OCI-M2 (cell line): Measurements from ENCODE around the gene MUC22.
A peak's percentile ranks its signal among the peaks of the same experiment; 100 is the strongest.
"Not testable (repeated sequence)": the region's sequence is repeated elsewhere in the genome, so short reads cannot be mapped to it uniquely, and the experiment has no call there.

Experiments used
- DNase-seq: peaks from one replicate; lab custom pipeline; 2025; ENCODE audit not compliant: unreplicated experiment; lab: John Stamatoyannopoulos, UW

MUC22 gene

GRCh38 chr6:31037169-31037568 is 26.9 kb downstream of the MUC22 start:
- DNase-seq, result no peak

GRCh38 chr6:31037682-31038081 is 27.4 kb downstream of the MUC22 start:
- DNase-seq, result no peak

DNA sequence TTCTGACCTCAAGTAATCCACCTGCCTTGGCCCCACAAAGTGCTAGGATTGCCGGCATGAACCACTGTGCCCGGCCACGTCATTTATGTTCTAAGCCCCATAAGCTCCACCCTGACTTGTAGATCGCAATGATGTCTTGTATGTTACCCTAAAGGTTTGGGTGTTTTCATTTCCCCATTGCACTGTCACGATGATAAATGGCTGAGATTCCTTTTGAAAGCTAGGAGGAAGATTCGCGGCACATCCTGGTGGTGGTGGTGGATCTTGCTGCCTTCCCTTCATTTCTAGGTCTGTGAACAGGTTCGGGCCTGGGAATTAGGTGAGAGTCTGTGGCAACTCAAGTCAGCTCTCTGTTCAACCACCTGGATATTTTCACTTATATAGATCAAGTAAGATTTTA is 28.3 kb downstream of the MUC22 start:
- no peak for DNase-seq

DNA sequence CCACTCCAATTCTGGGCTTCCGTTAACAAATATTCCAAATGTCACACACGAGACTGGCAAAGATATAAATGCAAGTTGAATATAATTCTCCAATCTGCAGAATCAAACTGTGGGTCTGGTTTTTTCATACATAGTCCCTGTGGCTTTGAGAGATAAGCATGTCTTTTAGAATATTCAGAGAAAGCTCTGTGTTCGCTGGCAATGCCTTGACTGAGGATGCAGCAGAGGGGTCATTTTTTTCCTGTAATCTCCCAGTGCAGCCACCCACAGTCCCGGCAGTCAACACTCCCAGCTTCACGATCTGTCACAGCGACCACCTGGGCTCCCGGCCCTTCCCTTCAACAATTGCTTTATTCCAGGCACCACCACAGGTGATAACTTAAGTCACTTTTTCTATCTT is 30.5 kb downstream of the MUC22 start:
- DNase-seq, result peak; percentile 8

GRCh38 chr6:31041372-31041974 is 31.2 kb downstream of the MUC22 start:
- DNase-seq, result no peak

- peak; percentile 40 for DNase-seq
Measured at GRCh38 chr6:31042806-31043205, 32.5 kb downstream of the MUC22 start.

DNA sequence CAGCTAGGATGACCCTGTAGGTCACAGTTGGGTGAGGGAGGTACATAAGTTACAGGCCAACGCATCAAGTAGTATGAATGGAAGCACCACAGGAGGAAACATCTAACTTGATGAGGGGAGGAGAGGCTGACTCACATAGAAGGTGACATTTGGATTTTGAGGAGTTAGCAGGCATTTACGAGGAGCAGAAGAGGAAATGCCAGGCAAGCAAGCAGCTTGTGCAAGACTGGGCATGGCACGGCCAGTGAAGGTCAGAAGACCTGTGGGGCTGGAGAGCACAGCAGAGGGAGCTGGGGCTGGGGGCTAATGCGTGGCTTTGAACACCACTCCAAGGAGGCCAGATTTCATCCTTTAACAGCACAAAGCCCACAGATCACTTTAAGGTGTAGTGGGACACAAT is 37.8 kb downstream of the MUC22 start:
- DNase-seq, result no peak

- DNase-seq, result no peak
Measured at GRCh38 chr6:31049518-31049917, 39.2 kb downstream of the MUC22 start.

DNA sequence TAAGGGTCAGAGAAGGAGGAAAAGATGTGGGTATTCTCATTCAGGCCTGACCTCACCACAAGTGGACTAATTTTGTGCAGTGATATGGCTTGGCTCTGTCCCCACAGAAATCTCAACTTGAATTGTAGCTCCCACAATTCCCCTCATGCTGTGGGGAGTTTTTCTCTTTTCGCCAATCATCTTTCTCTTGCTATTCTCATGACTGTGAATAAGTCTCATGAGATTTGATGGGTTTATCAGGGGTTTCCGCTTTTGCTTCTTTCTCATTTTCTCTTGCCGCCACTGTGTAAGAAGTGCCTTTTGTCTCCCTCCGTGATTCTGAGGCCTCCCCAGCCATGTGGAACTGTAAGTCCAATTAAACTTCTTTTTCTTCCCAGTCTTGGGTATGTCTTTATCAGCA is 42.9 kb downstream of the MUC22 start:
- not testable (repeated sequence) for DNase-seq

DNA sequence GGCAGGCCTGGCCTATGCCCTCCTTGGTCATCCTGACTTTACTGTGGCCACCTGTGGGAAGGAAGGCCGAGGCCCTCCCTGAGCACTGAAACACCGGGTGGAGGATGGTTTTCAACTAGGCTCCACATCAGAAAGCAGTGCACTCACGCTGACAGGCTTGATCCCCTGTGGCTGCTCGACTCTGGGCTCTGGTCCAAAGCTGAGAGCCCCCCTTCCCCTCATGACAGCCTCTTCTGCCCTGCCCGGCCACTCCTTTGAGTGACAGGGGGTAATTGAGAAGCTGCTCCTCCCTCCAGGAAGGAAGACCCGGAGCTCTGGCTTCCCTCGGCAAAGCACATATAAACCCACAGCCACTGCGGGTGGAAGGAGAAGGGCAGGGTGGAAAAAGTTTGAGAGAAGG is 43.6 kb downstream of the MUC22 start:
- no peak for DNase-seq

DNA sequence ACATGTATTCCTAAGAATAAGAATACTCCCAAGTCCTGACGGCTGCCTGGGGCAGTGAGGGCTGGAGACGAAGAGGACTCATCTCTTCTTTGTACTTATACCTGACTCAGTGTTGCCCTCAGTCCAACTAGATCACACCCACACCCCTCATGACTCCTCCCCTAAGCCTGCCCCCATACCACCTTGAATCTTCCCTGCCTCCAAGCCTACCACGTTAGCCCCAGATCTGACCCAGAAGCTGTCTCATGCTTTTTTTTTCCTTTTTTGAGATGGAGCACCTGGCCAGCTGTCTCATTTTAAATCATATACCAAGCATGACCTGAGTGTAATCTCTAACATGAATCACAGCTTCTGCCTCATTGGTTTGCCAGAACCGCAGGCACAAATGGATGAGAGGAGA is 45.2 kb downstream of the MUC22 start:
- no peak for DNase-seq

- no peak for DNase-seq
Measured at GRCh38 chr6:31057426-31058003, 47.2 kb downstream of the MUC22 start.

DNA sequence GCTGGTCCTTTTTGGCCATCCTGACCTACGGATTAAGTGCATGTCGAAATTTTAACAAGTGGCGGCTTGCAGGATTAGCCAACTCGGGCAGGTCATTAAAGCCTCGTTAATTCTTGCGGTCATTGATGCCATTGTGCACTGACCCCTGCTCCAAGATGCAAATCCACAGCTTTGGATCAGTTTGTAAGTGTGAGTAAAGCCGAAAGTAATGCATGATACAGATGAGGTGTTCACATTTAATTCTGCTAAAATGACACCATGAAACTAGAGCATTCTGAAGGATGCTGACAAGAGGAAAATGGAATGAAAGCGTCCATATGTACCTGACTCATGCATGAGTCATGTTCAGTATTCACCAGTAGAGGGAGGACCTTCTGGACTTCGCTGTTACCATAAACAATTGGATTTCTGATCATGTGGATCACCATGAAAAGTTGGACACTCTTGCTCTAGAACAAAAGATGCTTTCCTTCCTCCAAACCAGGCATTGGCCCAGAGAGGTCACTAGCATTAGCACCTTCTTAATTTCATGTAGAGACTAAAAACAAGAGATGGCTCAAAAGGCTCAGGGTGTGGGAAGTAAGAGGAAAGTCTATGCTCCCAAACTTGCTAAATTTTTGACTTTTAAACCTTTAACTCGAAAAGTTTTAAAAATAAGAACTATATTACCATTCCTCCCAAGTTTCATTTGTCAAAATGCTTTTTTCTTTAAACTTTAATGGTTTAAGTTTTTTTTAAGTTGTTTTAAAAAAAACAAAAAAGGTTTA is 48.0 kb downstream of the MUC22 start:
- DNase-seq, result no peak

GRCh38 chr6:31060145-31060544 is 49.9 kb downstream of the MUC22 start:
- no peak for DNase-seq

DNA sequence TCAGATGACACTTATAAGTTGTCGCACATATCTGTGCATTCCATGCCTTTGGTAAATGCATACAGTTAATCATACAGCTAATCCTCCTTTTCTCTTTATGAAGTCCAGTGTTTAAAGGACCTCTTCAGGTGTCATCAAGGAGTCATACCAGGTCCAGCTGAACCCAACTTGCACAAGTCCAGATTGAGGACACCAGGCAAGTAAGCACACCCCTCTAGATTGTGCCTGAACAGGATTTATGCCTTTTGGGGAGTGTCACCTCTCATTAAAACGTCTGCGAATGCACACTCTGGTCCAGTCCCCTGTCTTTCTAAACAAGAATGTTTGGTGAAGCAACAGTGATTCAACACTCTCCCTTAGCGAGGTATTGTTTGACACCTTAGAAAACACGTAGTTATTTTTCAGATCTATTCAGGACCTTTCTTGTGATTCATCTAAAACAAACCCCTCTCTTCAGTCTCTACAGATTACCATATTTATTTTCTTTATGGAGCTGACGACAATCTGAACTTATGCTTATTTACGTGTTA is 53.7 kb downstream of the MUC22 start:
- DNase-seq, result no peak

- DNase-seq, result no peak
Measured at GRCh38 chr6:31065556-31065955, 55.3 kb downstream of the MUC22 start.

GRCh38 chr6:31067028-31067427 is 56.8 kb downstream of the MUC22 start:
- not testable (repeated sequence) for DNase-seq

GRCh38 chr6:31067891-31068668 is 57.8 kb downstream of the MUC22 start:
- not testable (repeated sequence) for DNase-seq

DNA sequence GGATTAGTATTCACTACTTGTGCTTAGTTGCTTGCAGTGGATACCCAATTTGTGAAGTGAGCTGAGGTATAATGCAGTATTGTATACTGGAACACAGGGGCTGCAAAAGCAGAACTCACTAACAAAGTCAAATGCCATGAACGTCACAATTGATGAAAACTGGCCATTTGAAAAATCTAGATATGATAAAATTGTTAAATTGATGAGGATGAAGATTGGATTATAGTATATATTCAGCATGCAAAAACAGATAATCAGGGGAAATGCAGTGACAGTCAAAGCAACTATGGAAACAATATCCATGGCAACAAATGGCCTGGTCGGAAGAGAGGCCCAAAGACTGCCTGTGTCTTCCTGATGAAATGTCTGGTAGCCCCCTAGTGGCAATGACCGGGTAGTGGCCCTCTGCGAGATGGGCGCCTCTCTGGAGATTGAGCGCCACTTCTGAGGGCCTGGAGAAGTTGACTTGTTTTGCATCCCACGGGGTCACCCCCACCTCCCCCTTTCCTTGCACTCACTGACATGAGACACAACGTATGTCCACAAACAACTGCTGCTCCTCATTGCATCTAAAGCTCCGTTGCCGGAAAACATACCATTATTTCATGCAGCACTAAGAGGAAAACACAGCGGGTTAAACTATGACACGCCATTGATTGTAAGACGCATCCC is 58.5 kb downstream of the MUC22 start:
- no peak for DNase-seq

DNA sequence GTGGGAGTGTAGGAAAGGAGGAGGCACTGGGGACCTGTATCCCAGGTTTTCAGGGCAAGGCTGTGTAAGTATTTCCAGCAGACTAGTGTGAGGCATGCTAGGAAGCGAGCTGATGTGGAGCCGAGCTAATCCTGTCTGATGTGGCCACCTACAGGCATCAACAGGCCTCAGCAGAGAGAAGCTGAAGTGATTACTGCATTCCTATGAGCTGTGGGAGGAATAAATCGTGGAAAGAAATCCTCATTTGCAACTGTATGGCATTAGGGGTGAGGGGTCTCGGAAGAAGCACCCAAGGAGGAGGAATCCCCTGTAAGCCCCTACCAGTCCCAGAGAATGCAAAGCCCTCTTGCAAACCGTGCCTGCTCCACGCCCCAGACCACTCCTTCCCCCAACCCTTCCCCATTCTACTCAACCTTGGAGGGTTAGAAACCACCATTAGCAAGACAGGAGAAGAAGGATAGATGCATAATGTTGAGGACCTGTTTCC is 60.5 kb downstream of the MUC22 start:
- DNase-seq, result no peak

- DNase-seq, result no peak
Measured at GRCh38 chr6:31074401-31074800, 64.1 kb downstream of the MUC22 start.
